CD4-positive, alpha-beta T cell (primary cell): ENCODE results near the gene AGT. TPM values are rescaled to one million over a fixed set of nuclear protein-coding genes. Genes with fewer than 3 reads are reported as not detected.

Experiments
- ATAC-seq: fragments of 200-7000 bp; cut with Tn5 transposase; one replicate; pipeline ENCODE4 v1.10.0; 2022; ENCODE audit warnings: mild to moderate bottlenecking; ENCODE audit not compliant: poor library complexity
- CTCF ChIA-PET: fragments of 350-600 bp; sonication (Branson Sonifier 250); formaldehyde crosslinking; loops from one replicate; lab custom pipeline; 2021; ENCODE audit warnings: antibody characterized with exemption, inconsistent platforms; lab: Charles Lee
- POLR2A ChIA-PET: fragments of 350-600 bp; sonication (Branson Sonifier 250); formaldehyde crosslinking; loops from one replicate; lab custom pipeline; 2021; ENCODE audit warnings: antibody characterized with exemption, inconsistent platforms; lab: Charles Lee
- DNase-seq, 14 experiments: peaks; one replicate each; pipeline ENCODE4 v3.0.0-alpha.2; 2013 to 2020; ENCODE audit warnings: mixed read lengths in 2 of 14
- H3K27ac ChIP-seq, 2 donors: one replicate each; pipeline versions ENCODE4 v1.5.1 to v1.7.0; 2013; ENCODE audit warnings: low read length in 2 of 2, low read depth in 1 of 2, mild to moderate bottlenecking in 1 of 2
- H3K27me3 ChIP-seq, 2 experiments: 1 replicate in 1 of 2; 2 replicates in 1 of 2; pipeline versions ENCODE4 v1.6.1 to v1.7.0; 2013; ENCODE audit warnings: low read length in 2 of 2, control low read depth in 1 of 2, mild to moderate bottlenecking in 1 of 2, moderate library complexity in 1 of 2; ENCODE audit not compliant: insufficient read depth in 2 of 2, control insufficient read depth in 1 of 2
- H3K36me3 ChIP-seq: one replicate; pipeline ENCODE4 v1.6.1; 2013; ENCODE audit warnings: low read length, control low read depth; ENCODE audit not compliant: insufficient read depth
- H3K4me1 ChIP-seq: one replicate; pipeline ENCODE4 v1.6.1; 2013; ENCODE audit warnings: low read length, control low read depth; ENCODE audit not compliant: insufficient read depth
- H3K4me3 ChIP-seq: one replicate; pipeline ENCODE4 v1.5.1; 2013; ENCODE audit warnings: mild to moderate bottlenecking, low read length, moderate library complexity
- H3K9me3 ChIP-seq, 2 experiments: 1 replicate in 1 of 2; 2 replicates in 1 of 2; pipeline versions ENCODE4 v1.6.1 to v1.7.0; 2013; ENCODE audit warnings: low read length in 2 of 2, mild to moderate bottlenecking in 2 of 2, control low read depth in 1 of 2, moderate library complexity in 1 of 2; ENCODE audit not compliant: control insufficient read depth in 1 of 2, insufficient read depth in 1 of 2
- H3K27ac Mint-ChIP-seq: one replicate; pipeline ENCODE4 v1.8.0; 2020; ENCODE audit warnings: mixed read lengths
- H3K27me3 Mint-ChIP-seq: one replicate; pipeline ENCODE4 v1.8.0; 2021; ENCODE audit warnings: mixed read lengths
- H3K36me3 Mint-ChIP-seq: one replicate; pipeline ENCODE4 v1.8.0; 2021; ENCODE audit warnings: low read depth, mixed read lengths
- H3K4me1 Mint-ChIP-seq: one replicate; pipeline ENCODE4 v1.8.0; 2021; ENCODE audit warnings: low read depth, mixed read lengths
- H3K4me3 Mint-ChIP-seq: one replicate; pipeline ENCODE4 v1.8.0; 2020; ENCODE audit warnings: mild to moderate bottlenecking, mixed read lengths
- H3K9me3 Mint-ChIP-seq: one replicate; pipeline ENCODE4 v1.8.0; 2020; ENCODE audit warnings: mixed read lengths
- CTCF ChIP-seq: fragments of 200-600 bp; IDR thresholded peaks from one replicate; pipeline ENCODE4 v1.8.0; 2022; ENCODE audit warnings: antibody characterized with exemption, mild to moderate bottlenecking
- intact Hi-C, 2 experiments: fragments of 100-400 bp; cut with DNase I in 1 of 2; cut with micrococcal nuclease in 1 of 2; formaldehyde crosslinking; loops; one replicate each; pipeline versions ENCODE4 v1.15.1 to v1.9.0; 2023 to 2025; cut with DNase I, micrococcal nuclease
- total RNA-seq, 174 experiments: library from RNA in 2 of 174; stranded (reverse) in 2 of 174; gene quantifications; one replicate each; pipeline ENCODE4 v1.2.3 and lab custom pipeline; 2021 to 2026

Gene AGT
- total RNA-seq, 2 experiments from 2014 or later = not detected

- no peak within 1 kb of the TSS for H3K4me3 Mint-ChIP-seq
- Histone ChIP-seq H3K9me3 (no peaks in the 10 kb centered on the region), H3K4me3 (no peak within 1 kb of the TSS), H3K27me3 (no peaks in the 10 kb centered on the region), H3K27ac (no peak within 1 kb of the TSS), H3K4me1 (no peaks in the 10 kb centered on the region), H3K36me3 (no peaks in the 10 kb centered on the region)
- intact Hi-C loops = no loop called here
- no peaks in the 10 kb centered on the region for H3K9me3 Mint-ChIP-seq
- DNase-seq (no peak), ATAC-seq (no peak)
- H3K4me1 Mint-ChIP-seq = no peaks in the 10 kb centered on the region
- H3K36me3 Mint-ChIP-seq = no peaks in the 10 kb centered on the region
- CTCF ChIA-PET = no interaction called here
- H3K27me3 Mint-ChIP-seq = no peaks in the 10 kb centered on the region
- H3K27ac Mint-ChIP-seq = no peak within 1 kb of the TSS
- TF ChIP-seq CTCF = no peak
- POLR2A ChIA-PET = no interaction called here
These were observed 33.3 kb upstream of the AGT start, which contains the start of gene CAPN9 for GRCh38 chr1:230747127-230747730. CAPN9 (plus strand) TSS chr1:230747388; CDS start chr1:230747497, 109 bp downstream.

- no peaks in the 10 kb centered on the region for H3K4me1 Mint-ChIP-seq
- ChIA-PET CTCF (interaction anchor here (0.7 kb wide), 1 partner anchor 23 kb away, joined by 6 read pairs; no protein-coding TSS in a partner anchor), POLR2A (no interaction called here)
- no peak for TF ChIP-seq CTCF
- H3K4me3 ChIP-seq = no peak overlapping the region
- no peak for DNase-seq
- H3K27me3 ChIP-seq = no peaks in the 10 kb centered on the region
- H3K36me3 ChIP-seq = no peaks in the 10 kb centered on the region
- H3K9me3 Mint-ChIP-seq = no peaks in the 10 kb centered on the region
- no peaks in the 10 kb centered on the region for H3K27me3 Mint-ChIP-seq
- H3K4me1 ChIP-seq = no peaks in the 10 kb centered on the region
- intact Hi-C loops = no loop called here
- no peak for ATAC-seq
- H3K4me3 Mint-ChIP-seq = no peak overlapping the region
- no peak overlapping the region for H3K27ac ChIP-seq
- no peak overlapping the region for H3K27ac Mint-ChIP-seq
- no peaks in the 10 kb centered on the region for H3K36me3 Mint-ChIP-seq
- no peaks in the 10 kb centered on the region for H3K9me3 ChIP-seq
These were observed 32.7 kb upstream of the AGT start for GRCh38 chr1:230746617-230747016.

DNA sequence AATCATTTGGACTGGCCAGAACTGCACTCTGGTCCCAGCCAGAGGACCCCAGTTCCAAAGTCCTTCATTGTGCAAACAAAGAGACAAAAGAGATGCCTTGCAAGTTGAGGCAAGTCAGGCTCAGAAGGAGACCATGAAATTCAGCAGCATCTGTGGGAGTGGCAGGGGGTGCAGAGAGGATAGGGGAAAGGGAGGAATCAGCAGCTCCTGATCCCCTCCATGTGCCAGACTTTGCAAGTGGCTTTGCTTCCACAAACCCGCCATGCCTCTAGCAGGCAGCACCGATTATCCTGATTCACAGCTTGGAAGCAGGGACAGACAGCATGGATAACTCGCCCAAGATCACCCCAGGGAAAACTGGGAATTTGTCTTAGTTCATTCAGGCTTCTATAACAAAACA lies 31.1 kb upstream of the AGT start:
- H3K27ac ChIP-seq = no peak overlapping the region
- intact Hi-C loops = no loop called here
- no peak for ATAC-seq

More for the DNA sequence above, 31.1 kb upstream of the AGT start:
- no peaks in the 10 kb centered on the region for H3K9me3 Mint-ChIP-seq
- H3K27me3 Mint-ChIP-seq = peaks cover 4% of the 10 kb centered on the region
- no peaks in the 10 kb centered on the region for H3K36me3 ChIP-seq
- H3K27ac Mint-ChIP-seq = no peak overlapping the region
- CTCF ChIA-PET = no interaction called here
- no peaks in the 10 kb centered on the region for H3K9me3 ChIP-seq
- no peak for TF ChIP-seq CTCF
- no peaks in the 10 kb centered on the region for H3K4me1 Mint-ChIP-seq
- POLR2A ChIA-PET = no interaction called here
- no peaks in the 10 kb centered on the region for H3K36me3 Mint-ChIP-seq
- H3K4me3 Mint-ChIP-seq = no peak overlapping the region
- H3K4me1 ChIP-seq = no peaks in the 10 kb centered on the region
- no peak for DNase-seq
- no peaks in the 10 kb centered on the region for H3K27me3 ChIP-seq
- H3K4me3 ChIP-seq = no peak overlapping the region
